SK-N-SH (cell line): ENCODE measurements around the gene BMP6. TPM values are rescaled to one million over a fixed set of nuclear protein-coding genes. Genes with fewer than 3 reads are reported as not detected.

Experiments
- CTCF ChIA-PET: fragments of 300-600, 350-600 bp; formaldehyde crosslinking; extraction: SDS; loops from one replicate; lab custom pipeline; 2021; lab: Yijun Ruan, JAX
- POLR2A ChIA-PET: fragments of 350-600 bp; sonication (Branson Sonifier 250); formaldehyde crosslinking; extraction: SDS; loops from one replicate; lab custom pipeline; 2020; ENCODE audit warnings: antibody characterized with exemption, inconsistent platforms; lab: Yijun Ruan, JAX
- DNase-seq: peaks from one replicate; pipeline ENCODE4 v3.0.0; 2012
- H2AFZ ChIP-seq: fragments of 200-600 bp; sonication (generic); 2 replicates; pipeline ENCODE4 v1.8.1; 2016; ENCODE audit warnings: antibody characterized with exemption, mild to moderate bottlenecking, low read depth
- H3F3A ChIP-seq: fragments of 200-600 bp; sonication (generic); replicated peaks from 2 replicates; pipeline ENCODE3; 2016; ENCODE audit warnings: antibody characterized with exemption, mild to moderate bottlenecking; ENCODE audit not compliant: insufficient read depth
- H3K27ac ChIP-seq, 2 experiments: fragments of 200-500 bp in 1 of 2; fragments of 200-600 bp in 1 of 2; sonication (Bioruptor generic) in 1 of 2; sonication (generic), shearing (Covaris generic) in 1 of 2; 2 replicates each; pipeline versions ENCODE4 v1.5.1 to v1.6.1; 2014 to 2016; ENCODE audit warnings: low read depth in 2 of 2, inconsistent platforms in 1 of 2, low read length in 1 of 2, mild to moderate bottlenecking in 1 of 2, mixed read lengths in 1 of 2
- H3K27me3 ChIP-seq: fragments of 200-600 bp; sonication (generic), shearing (Covaris generic); 2 replicates; pipeline ENCODE4 v1.6.1; 2016; ENCODE audit warnings: mixed run types; ENCODE audit not compliant: insufficient read depth
- H3K36me3 ChIP-seq, 2 experiments: fragments of 200-500 bp in 1 of 2; fragments of 200-600 bp in 1 of 2; sonication (Bioruptor generic) in 1 of 2; sonication (generic) in 1 of 2; replicated peaks in 1 of 2; 2 replicates each; pipeline versions ENCODE3 to v1.5.1; 2014 to 2016; ENCODE audit warnings: low read length in 1 of 2, mild to moderate bottlenecking in 1 of 2; ENCODE audit not compliant: insufficient read depth in 2 of 2, control insufficient read depth in 1 of 2
- H3K4me1 ChIP-seq, 2 experiments: fragments of 200-500 bp in 1 of 2; fragments of 200-600 bp in 1 of 2; sonication (Bioruptor generic) in 1 of 2; sonication (generic), shearing (Covaris generic) in 1 of 2; 2 replicates each; pipeline versions ENCODE4 v1.5.1 to v1.6.1; 2014 to 2016; ENCODE audit warnings: low read depth in 1 of 2, low read length in 1 of 2, mixed run types in 1 of 2; ENCODE audit not compliant: insufficient read depth in 2 of 2, control insufficient read depth in 1 of 2
- H3K4me2 ChIP-seq: fragments of 200-600 bp; sonication (generic), shearing (Covaris generic); 2 replicates; pipeline ENCODE4 v1.6.1; 2017; ENCODE audit warnings: mixed run types
- H3K4me3 ChIP-seq, 2 experiments: fragments of 200-500 bp in 1 of 2; fragments of 200-600 bp in 1 of 2; sonication (Bioruptor generic) in 1 of 2; sonication (generic), shearing (Covaris generic) in 1 of 2; 2 replicates each; pipeline versions ENCODE4 v1.5.1 to v1.8.1; 2014 to 2016; ENCODE audit warnings: low read depth in 2 of 2, inconsistent platforms in 1 of 2, low read length in 1 of 2, mild to moderate bottlenecking in 1 of 2, mixed read lengths in 1 of 2, moderate library complexity in 1 of 2
- H3K79me2 ChIP-seq: fragments of 200-600 bp; sonication (generic); 2 replicates; pipeline ENCODE4 v1.8.1; 2017; ENCODE audit warnings: mild to moderate bottlenecking; ENCODE audit not compliant: insufficient read depth
- H3K9ac ChIP-seq: fragments of 200-600 bp; sonication (generic); 2 replicates; pipeline ENCODE4 v1.6.1; 2017; ENCODE audit warnings: mixed run types
- H3K9me2 ChIP-seq: fragments of 200-600 bp; sonication (generic); 2 replicates; pipeline ENCODE4 v1.6.1; 2017; ENCODE audit warnings: mixed run types
- H3K9me3 ChIP-seq: fragments of 200-600 bp; sonication (generic); 2 replicates; pipeline ENCODE4 v1.6.1; 2017; ENCODE audit warnings: mixed run types, mild to moderate bottlenecking, moderate library complexity
- H4K20me1 ChIP-seq: fragments of 200-600 bp; sonication (generic); 2 replicates; pipeline ENCODE4 v1.6.1; 2017; ENCODE audit warnings: mild to moderate bottlenecking, mixed run types; ENCODE audit not compliant: insufficient read depth
- CTCF ChIP-seq: fragments of 200-600 bp; sonication (generic); IDR thresholded peaks from 2 replicates; pipeline ENCODE4 v1.6.1; 2017; ENCODE audit warnings: antibody characterized with exemption, mild to moderate bottlenecking, moderate library complexity
- FOXM1 ChIP-seq: IDR thresholded peaks from 2 replicates; pipeline ENCODE4 v1.4.0; 2012; ENCODE audit warnings: low read depth, mild to moderate bottlenecking
- GABPA ChIP-seq: IDR thresholded peaks from 2 replicates; pipeline ENCODE4 v1.4.0; 2012; ENCODE audit warnings: low read depth, mild to moderate bottlenecking
- REST ChIP-seq: IDR thresholded peaks from 2 replicates; pipeline ENCODE4 v1.6.1; 2012; ENCODE audit warnings: mild to moderate bottlenecking, low read depth, low read length, moderate library complexity
- RFX5 ChIP-seq: IDR thresholded peaks from 2 replicates; pipeline ENCODE4 v1.6.1; 2012; ENCODE audit warnings: mild to moderate bottlenecking, improper control_type of control experiment, low read length
- RXRA ChIP-seq: IDR thresholded peaks from 2 replicates; pipeline ENCODE4 v1.4.0; 2012; ENCODE audit warnings: low read depth, mild to moderate bottlenecking, borderline replicate concordance
- TAF1 ChIP-seq: IDR thresholded peaks from 2 replicates; pipeline ENCODE4 v1.6.1; 2012; ENCODE audit warnings: low read depth, mild to moderate bottlenecking, low read length, moderate library complexity, borderline replicate concordance
- USF1 ChIP-seq: IDR thresholded peaks from 2 replicates; pipeline ENCODE4 v1.4.0; 2012; ENCODE audit warnings: low read depth, borderline replicate concordance
- ZBTB33 ChIP-seq: IDR thresholded peaks from 2 replicates; pipeline ENCODE4 v1.4.0; 2012; ENCODE audit warnings: low read depth, borderline replicate concordance
- WGBS: methylation state at CpG from one replicate; pipeline ENCODE4 v1.1.6; 2017; ENCODE audit warnings: low lambda C conversion rate; 5-methylcytosine and 5-hydroxymethylcytosine counted together
- polyA plus RNA-seq, 3 experiments: library from polyadenylated mRNA; depleted of rRNA; stranded (reverse); fragments of >200 nt; gene quantifications; 2 replicates each; pipeline ENCODE4 v1.2.3, GENCODE V29; 2012

The BMP6 gene
- polyA plus RNA-seq, 1 of the 3 experiments (the other 2 are of a cell fraction) = not detected

- Histone ChIP-seq H3K27ac (no peak overlapping the region), H3K9me2 (no peaks in the 10 kb centered on the region), H3K4me2 (no peak overlapping the region), H4K20me1 (no peaks in the 10 kb centered on the region), H3K4me1 (no peaks in the 10 kb centered on the region), H3K79me2 (no peaks in the 10 kb centered on the region), H3K36me3 (no peaks in the 10 kb centered on the region), H3K9me3 (no peaks in the 10 kb centered on the region), H3K27me3 (peaks cover 10% of the 10 kb centered on the region; the same call in 1 of the 2 replicates), H3K9ac (no peak overlapping the region), H3F3A (no peaks in the 10 kb centered on the region), H3K4me3 (no peak overlapping the region), H2AFZ (no peak overlapping the region)
- no peak for TF ChIP-seq USF1
- TF ChIP-seq CTCF = no peak
- TF ChIP-seq RXRA = no peak
- POLR2A ChIA-PET = no interaction called here
- no peak for DNase-seq
- CTCF ChIA-PET = interaction anchor here (1.0 to 1.9 kb wide), 2 partner anchors 272 to 339 kb away, joined by 3 to 5 read pairs; no protein-coding TSS in a partner anchor
- WGBS = 5% methylated on average over 6 of the region's 6 CpGs
Measured at GRCh38 chr6:7719364-7719850, 6.5 kb upstream of the BMP6 start.

- H3K36me3 ChIP-seq = no peaks in the 10 kb centered on the region
- POLR2A ChIA-PET = no interaction called here
- peaks cover 20% of the 10 kb centered on the region for H3K27me3 ChIP-seq
- no peak overlapping the region for H3K4me3 ChIP-seq
- no peak overlapping the region for H3K27ac ChIP-seq
- H3K4me2 ChIP-seq = no peak overlapping the region
- H3K9ac ChIP-seq = no peak overlapping the region
- H3K9me2 ChIP-seq = no peaks in the 10 kb centered on the region
- H4K20me1 ChIP-seq = no peaks in the 10 kb centered on the region
- no peaks in the 10 kb centered on the region for H3K4me1 ChIP-seq
- H2AFZ ChIP-seq = no peak overlapping the region
- 54% methylated on average over 2 of the region's 2 CpGs for WGBS
- no peak for DNase-seq
- CTCF ChIA-PET = no interaction called here
- no peaks in the 10 kb centered on the region for H3K79me2 ChIP-seq
- TF ChIP-seq REST (no peak), ZBTB33 (no peak), GABPA (no peak), FOXM1 (no peak), USF1 (no peak), RFX5 (no peak), TAF1 (no peak), RXRA (no peak)
- H3F3A ChIP-seq = no peaks in the 10 kb centered on the region
- H3K9me3 ChIP-seq = no peaks in the 10 kb centered on the region
Measured at GRCh38 chr6:7720346-7720745, 5.6 kb upstream of the BMP6 start.
